ENCODE measurements around the gene IKZF2. TPM values are rescaled to one million over a fixed set of nuclear protein-coding genes. Genes with fewer than 3 reads are reported as not detected.

The IKZF2 gene
- total RNA-seq, 4 donors from 2014 or later: 12.1 to 24.7 (median 19.0) TPM

- no peak overlapping the region for H3K27ac ChIP-seq
- no peak for TF ChIP-seq CTCF (IDR thresholded peaks at IDR 0.05)
- TF ChIP-seq POLR2A (IDR thresholded peaks at IDR 0.05): no peak
- TF ChIP-seq EP300 (IDR thresholded peaks at IDR 0.05): no peak
- no peak for DNase-seq (ENCODE audit: low spot score in 2 of 2)
- H3K36me3 ChIP-seq: peaks cover 0 to 5% (median 0%) of the 10 kb centered on the region in 3 donors
- 96 to 97% methylated on average over 1 of the region's 1 CpG for WGBS, 2 donors
- H3K4me3 ChIP-seq: no peak overlapping the region
- H3K27me3 ChIP-seq: no peaks in the 10 kb centered on the region
- H3K4me1 ChIP-seq: no peaks in the 10 kb centered on the region
- H3K9me3 ChIP-seq: no peaks in the 10 kb centered on the region
Observed at GRCh38 chr2:212991120-212991519, 160.3 kb downstream of the IKZF2 start.

GRCh38 chr2:212990697-212991096 lies 160.7 kb downstream of the IKZF2 start:
- TF ChIP-seq CTCF (IDR thresholded peaks at IDR 0.05): no peak
- TF ChIP-seq EP300 (IDR thresholded peaks at IDR 0.05): no peak
- no peak for TF ChIP-seq POLR2A (IDR thresholded peaks at IDR 0.05)
- Histone ChIP-seq H3K4me1 (no peaks in the 10 kb centered on the region), H3K36me3 (peaks cover 0 to 5% (median 0%) of the 10 kb centered on the region in 3 donors), H3K27ac (no peak overlapping the region), H3K27me3 (no peaks in the 10 kb centered on the region), H3K4me3 (no peak overlapping the region), H3K9me3 (no peaks in the 10 kb centered on the region)
- 82 to 83% methylated on average over 1 of the region's 1 CpG for WGBS, 2 donors
- no peak for DNase-seq (ENCODE audit: low spot score in 2 of 2)

GRCh38 chr2:212987492-212987891 lies 163.9 kb downstream of the IKZF2 start:
- TF ChIP-seq EP300 (IDR thresholded peaks at IDR 0.05) (no peak), CTCF (IDR thresholded peaks at IDR 0.05) (no peak), POLR2A (IDR thresholded peaks at IDR 0.05) (no peak)
- DNase-seq (ENCODE audit: low spot score in 2 of 2): no peak
- no peaks in the 10 kb centered on the region for H3K9me3 ChIP-seq
- no peaks in the 10 kb centered on the region for H3K27me3 ChIP-seq
- peaks cover 0 to 5% (median 0%) of the 10 kb centered on the region in 3 donors for H3K36me3 ChIP-seq
- 63 to 89% methylated on average over 4 of the region's 4 CpGs for WGBS, 2 donors
- H3K4me1 ChIP-seq: no peaks in the 10 kb centered on the region
- no peak overlapping the region for H3K27ac ChIP-seq
- H3K4me3 ChIP-seq: no peak overlapping the region

- Histone ChIP-seq H3K27me3 (no peaks in the 10 kb centered on the region), H3K27ac (no peak overlapping the region), H3K4me3 (no peak overlapping the region), H3K36me3 (peaks cover 0 to 5% (median 0%) of the 10 kb centered on the region in 3 donors), H3K4me1 (no peaks in the 10 kb centered on the region), H3K9me3 (no peaks in the 10 kb centered on the region)
- 74 to 83% methylated on average over 6 of the region's 6 CpGs for WGBS, 2 donors
- TF ChIP-seq CTCF (IDR thresholded peaks at IDR 0.05): no peak
- no peak for DNase-seq (ENCODE audit: low spot score in 2 of 2)
Observed at GRCh38 chr2:212984129-212984528, 167.3 kb downstream of the IKZF2 start.

- Histone ChIP-seq H3K4me1 (no peaks in the 10 kb centered on the region), H3K4me3 (no peak overlapping the region), H3K27ac (no peak overlapping the region), H3K36me3 (no peaks in the 10 kb centered on the region), H3K9me3 (no peaks in the 10 kb centered on the region), H3K27me3 (no peaks in the 10 kb centered on the region)
- DNase-seq (ENCODE audit: low spot score in 2 of 2): no peak
- TF ChIP-seq POLR2A (IDR thresholded peaks at IDR 0.05) (no peak), EP300 (IDR thresholded peaks at IDR 0.05) (no peak), CTCF (IDR thresholded peaks at IDR 0.05) (no peak)
- WGBS, 2 donors: 74 to 81% methylated on average over 1 of the region's 1 CpG
Observed at GRCh38 chr2:212979799-212980198, 171.6 kb downstream of the IKZF2 start.
